Measurements from ENCODE around the gene THAP4.

- TF ChIP-seq CTCF (IDR thresholded peaks at IDR 0.05) (no peak), POLR2A (IDR thresholded peaks at IDR 0.05) (no peak)
Measured at GRCh38 chr2:241575624-241576292, 61.2 kb downstream of the THAP4 start.

All from body of pancreas (tissue), 4 donors.